Sigmoid colon (tissue), 7 donors: ENCODE data around the gene ENDOG. TPM values are rescaled to one million over a fixed set of nuclear protein-coding genes. Genes with fewer than 3 reads are reported as not detected.
"Not testable (repeated sequence)": the region's sequence is repeated elsewhere in the genome, so short reads cannot be mapped to it uniquely, and the experiment has no call there.

Experiments
- DNase-seq: peaks from one replicate; pipeline ENCODE4 v3.0.0-alpha.2; 2019
- H3K27ac ChIP-seq, 4 donors: fragments of 200-600 bp; sonication (generic); one replicate each; pipeline ENCODE4 v1.5.1; 2016 to 2019; ENCODE audit warnings: mild to moderate bottlenecking in 1 of 4
- H3K27me3 ChIP-seq, 3 donors: fragments of 200-600 bp; sonication (generic); one replicate each; pipeline ENCODE4 v1.5.1; 2019; ENCODE audit warnings: mild to moderate bottlenecking in 1 of 3
- H3K36me3 ChIP-seq, 4 donors: fragments of 200-600 bp; sonication (generic); one replicate each; pipeline ENCODE4 v1.5.1; 2016 to 2019
- H3K4me1 ChIP-seq, 4 donors: fragments of 200-600 bp; sonication (generic); one replicate each; pipeline ENCODE4 v1.5.1; 2017 to 2019
- H3K4me3 ChIP-seq, 4 donors: fragments of 200-600 bp; sonication (generic); one replicate each; pipeline ENCODE4 v1.5.1; 2017 to 2019; ENCODE audit warnings: mild to moderate bottlenecking in 2 of 4, moderate library complexity in 1 of 4
- H3K9me3 ChIP-seq, 4 donors: fragments of 200-600 bp in 3 of 4; sonication (generic) in 3 of 4; one replicate each; pipeline versions ENCODE4 v1.5.1 to v1.6.1; 2013 to 2019
- CTCF ChIP-seq, 4 experiments: fragments of 450-650 bp in 3 of 4; fragments of 200-600 bp in 1 of 4; IDR thresholded peaks; one replicate each; pipeline ENCODE4 v1.5.1; 2016 to 2019; ENCODE audit warnings: antibody characterized with exemption in 4 of 4, mild to moderate bottlenecking in 3 of 4, moderate library complexity in 2 of 4
- EP300 ChIP-seq, 4 donors: sonication (generic); formaldehyde crosslinking; IDR thresholded peaks; one replicate each; pipeline ENCODE4 v1.6.1; 2017; ENCODE audit warnings: antibody characterized with exemption in 4 of 4
- POLR2A ChIP-seq, 2 donors: fragments of 450-650 bp; IDR thresholded peaks; one replicate each; pipeline ENCODE4 v1.6.1; 2016; ENCODE audit warnings: antibody characterized with exemption in 2 of 2, mild to moderate bottlenecking in 2 of 2, moderate library complexity in 2 of 2
- POLR2AphosphoS5 ChIP-seq, 4 donors: sonication (generic); formaldehyde crosslinking; IDR thresholded peaks; one replicate each; pipeline ENCODE4 v1.6.1; 2017; ENCODE audit warnings: antibody characterized with exemption in 4 of 4
- WGBS, 2 donors: extraction: QIAGEN DNeasy Blood & Tissue Kit; methylation state at CpG; one replicate each; pipeline ENCODE4 v1.1.7; 2013; 5-methylcytosine and 5-hydroxymethylcytosine counted together
- intact Hi-C: fragments of 100-400 bp; cut with DNase I; formaldehyde crosslinking; loops from one replicate; pipeline ENCODE4 v1.15.1; 2023
- polyA plus RNA-seq, 3 donors: library from polyadenylated mRNA; stranded (reverse); fragments of 200-250 nt; gene quantifications; one replicate each; pipeline ENCODE4 v1.2.3, GENCODE V29; 2013
- total RNA-seq, 4 donors: library from RNA; depleted of rRNA; stranded (reverse); fragments of >200 nt; gene quantifications; one replicate each; pipeline ENCODE4 v1.1.0, GENCODE V29; 2016
- donor health status: healthy with polysubstance abuse.
- donor health status: Bipolar disorder and iron deficiency.
- donor health status: healthy.

The ENDOG gene
- total and polyA plus RNA-seq, 7 donors = 5.9 to 49.0 (median 15.7) TPM

DNA sequence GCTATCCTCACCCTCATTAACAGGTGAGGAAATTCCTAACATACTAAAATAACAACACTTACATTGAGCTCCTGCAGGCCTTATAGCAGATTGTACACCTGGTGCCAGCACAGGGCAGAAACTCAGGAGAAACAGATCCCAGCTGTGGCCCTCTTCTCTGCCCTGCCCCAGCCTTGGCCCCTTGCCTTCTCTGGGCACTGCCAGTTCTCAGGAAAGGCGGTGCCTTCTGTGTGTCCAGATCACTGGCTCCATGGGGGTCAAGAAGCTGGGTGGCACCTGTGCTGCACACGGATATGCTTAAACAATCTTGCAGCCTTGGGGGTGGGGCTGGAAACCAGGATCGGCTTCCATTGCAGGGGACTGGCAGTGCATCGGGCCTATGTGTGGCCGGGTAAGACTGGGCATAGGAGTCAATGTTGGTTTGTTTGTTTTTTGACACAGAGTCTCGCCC, 44.1 kb downstream of the ENDOG start:
- Histone ChIP-seq H3K4me1 (no peaks in the 10 kb centered on the region), H3K27ac (no peak overlapping the region), H3K4me3 (no peak overlapping the region), H3K27me3 (no peaks in the 10 kb centered on the region), H3K36me3 (no peaks in the 10 kb centered on the region), H3K9me3 (no peaks in the 10 kb centered on the region)
- 22 to 70% methylated on average over 6 of the region's 6 CpGs for WGBS, 2 donors
- intact Hi-C loops = no loop called here
- no peak for DNase-seq
- TF ChIP-seq POLR2A (IDR thresholded peaks at IDR 0.05) (no peak), CTCF (IDR thresholded peaks at IDR 0.05) (no peak), POLR2AphosphoS5 (IDR thresholded peaks at IDR 0.05) (no peak), EP300 (IDR thresholded peaks at IDR 0.05) (no peak)

- no peak overlapping the region for H3K4me3 ChIP-seq
- H3K27ac ChIP-seq = no peak overlapping the region
- H3K9me3 ChIP-seq = no peaks in the 10 kb centered on the region
- peak; percentile 88 for DNase-seq
- no peaks in the 10 kb centered on the region for H3K4me1 ChIP-seq
- TF ChIP-seq POLR2A (IDR thresholded peaks at IDR 0.05) (no peak), CTCF (IDR thresholded peaks at IDR 0.05) (peak; percentile 85 to 100 (median 94))
- no peaks in the 10 kb centered on the region for H3K27me3 ChIP-seq
- 21 to 26% methylated on average over 10 of the region's 10 CpGs for WGBS, 2 donors
- intact Hi-C loops = loop anchor here (1.0 kb wide), 1 partner anchor 65 kb away; no protein-coding TSS in a partner anchor
- no peaks in the 10 kb centered on the region for H3K36me3 ChIP-seq
Measured at GRCh38 chr9:128863647-128864046, 45.3 kb downstream of the ENDOG start.

DNA sequence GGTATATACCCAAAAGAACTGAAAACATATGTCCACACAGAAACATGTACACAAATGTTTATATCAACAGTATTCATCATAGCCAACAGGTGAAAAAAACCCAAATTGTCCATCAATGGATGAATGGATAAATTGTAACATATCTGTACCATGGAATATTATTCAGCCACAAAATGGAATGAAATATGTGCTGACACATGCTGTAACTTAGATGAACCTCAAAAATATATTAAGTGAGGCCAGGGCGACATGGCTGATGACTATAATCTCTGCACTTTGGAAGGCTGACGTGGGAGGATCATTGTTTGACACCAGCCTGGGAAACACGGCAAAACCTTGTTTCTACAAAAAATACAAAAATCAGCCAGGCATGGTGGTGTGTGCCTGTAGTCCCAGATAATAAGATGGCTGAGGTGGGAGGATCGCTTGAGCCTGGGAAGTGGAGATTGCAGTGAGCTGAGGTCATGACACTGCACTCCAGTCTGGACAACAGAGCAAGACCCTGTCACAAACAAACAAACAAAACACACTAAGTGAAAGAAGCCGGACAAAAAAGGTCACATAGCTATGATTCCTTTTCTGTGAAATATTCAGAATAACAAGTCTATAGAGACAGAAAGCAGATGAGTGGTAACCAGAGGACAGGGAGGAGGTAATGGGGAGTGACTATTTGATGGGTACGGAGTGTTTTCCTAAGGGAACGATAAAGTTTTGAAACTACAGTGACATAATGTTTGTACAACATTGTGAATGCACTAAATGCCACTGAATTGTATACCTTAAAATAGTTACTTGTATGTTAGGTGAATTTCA, 52.0 kb downstream of the ENDOG start:
- no peaks in the 10 kb centered on the region for H3K4me1 ChIP-seq
- H3K4me3 ChIP-seq = no peak overlapping the region
- WGBS, 2 donors = 94% methylated on average over 7 of the region's 7 CpGs
- intact Hi-C loops = no loop called here
- no peaks in the 10 kb centered on the region for H3K36me3 ChIP-seq
- no peaks in the 10 kb centered on the region for H3K27me3 ChIP-seq
- H3K9me3 ChIP-seq = no peaks in the 10 kb centered on the region
- TF ChIP-seq POLR2AphosphoS5 (IDR thresholded peaks at IDR 0.05) (no peak), EP300 (IDR thresholded peaks at IDR 0.05) (no peak), POLR2A (IDR thresholded peaks at IDR 0.05) (no peak), CTCF (IDR thresholded peaks at IDR 0.05) (no peak)
- no peak for DNase-seq
- H3K27ac ChIP-seq = no peak overlapping the region

DNA sequence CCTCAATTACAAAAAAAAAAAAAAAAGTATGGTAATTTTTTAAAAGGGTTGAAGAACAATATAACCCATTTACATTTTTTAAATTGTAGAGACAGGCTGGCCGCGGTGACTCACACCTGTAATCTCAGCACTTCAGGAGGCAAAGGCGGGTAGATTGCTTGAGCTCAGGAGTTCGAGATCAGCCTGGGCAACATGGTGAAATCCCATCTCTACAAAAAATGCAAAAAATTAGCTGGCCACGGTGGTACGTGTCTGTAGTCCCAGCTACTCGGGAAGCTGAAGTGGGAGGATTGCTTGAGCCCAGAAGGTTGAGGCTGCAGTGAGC, 52.6 kb downstream of the ENDOG start:
- intact Hi-C loops, DNase-seq, H3K27ac ChIP-seq, H3K36me3 ChIP-seq, H3K9me3 ChIP-seq, H3K4me1 ChIP-seq, H3K4me3 ChIP-seq, H3K27me3 ChIP-seq: not testable (repeated sequence)
- WGBS, 2 donors = 93 to 95% methylated on average over 7 of the region's 7 CpGs

Other genes starting within 250 kb of the ENDOG start
- gene DYNC2I2, start 161.7 kb upstream of the ENDOG start, total RNA-seq = 10 to 100 TPM; 21.6 to 33.0 (median 27.0) TPM
- gene DYNC2I2, start 161.7 kb upstream of the ENDOG start, polyA plus RNA-seq = 10 to 100 TPM; 39.6 to 87.4 (median 43.9) TPM
- gene SET, start 129.3 kb upstream of the ENDOG start, total RNA-seq = 100 to 1,000 TPM; 182 to 195 (median 187) TPM
- 100 to 1,000 TPM in 2 of 3 donors, 10 to 100 TPM in 1; 77.2 to 172 (median 114) TPM for gene SET, start 129.3 kb upstream of the ENDOG start, polyA plus RNA-seq
- gene PKN3, start 116.0 kb upstream of the ENDOG start, total RNA-seq = 1 to 10 TPM; 1.6 to 5.5 (median 3.1) TPM
- gene PKN3, start 116.0 kb upstream of the ENDOG start, polyA plus RNA-seq = 1 to 10 TPM; 1.6 to 7.2 (median 1.8) TPM
- 10 to 100 TPM; 13.3 to 46.2 (median 15.3) TPM for gene ZDHHC12, start 94.4 kb upstream of the ENDOG start, total RNA-seq
- gene ZDHHC12, start 94.4 kb upstream of the ENDOG start, polyA plus RNA-seq = 100 to 1,000 TPM in 1 of 3 donors, 10 to 100 TPM in 2; 72.6 to 123 (median 73.9) TPM
- gene ZER1, start 46.6 kb upstream of the ENDOG start, total RNA-seq = 10 to 100 TPM; 41.6 to 65.4 (median 51.9) TPM
- gene ZER1, start 46.6 kb upstream of the ENDOG start, polyA plus RNA-seq = 10 to 100 TPM; 30.0 to 37.9 (median 34.8) TPM
- 10 to 100 TPM; 13.0 to 25.8 (median 17.8) TPM for gene TBC1D13, start 31.2 kb upstream of the ENDOG start, total RNA-seq
- gene TBC1D13, start 31.2 kb upstream of the ENDOG start, polyA plus RNA-seq = 10 to 100 TPM in 2 of 3 donors, 1 to 10 TPM in 1; 9.0 to 18.0 (median 10.4) TPM
- gene SPOUT1, start 11.3 kb downstream of the ENDOG start, total RNA-seq = 10 to 100 TPM; 12.1 to 31.6 (median 25.9) TPM
- gene SPOUT1, start 11.3 kb downstream of the ENDOG start, polyA plus RNA-seq = 10 to 100 TPM in 1 of 3 donors, 1 to 10 TPM in 2; 4.8 to 28.1 (median 5.8) TPM
- gene KYAT1, start 63.5 kb downstream of the ENDOG start, total RNA-seq = 1 to 10 TPM; 3.9 to 8.0 (median 5.2) TPM
- 1 to 10 TPM in 1 of 3 donors, under 1 TPM in 2; 0.60 to 4.5 (median 0.92) TPM for gene KYAT1, start 63.5 kb downstream of the ENDOG start, polyA plus RNA-seq
- gene LRRC8A, start 63.6 kb downstream of the ENDOG start, total RNA-seq = 10 to 100 TPM; 26.0 to 59.5 (median 37.4) TPM
- 10 to 100 TPM in 1 of 3 donors, 1 to 10 TPM in 2; 4.8 to 25.2 (median 8.8) TPM for gene LRRC8A, start 63.6 kb downstream of the ENDOG start, polyA plus RNA-seq
- gene PHYHD1, start 102.5 kb downstream of the ENDOG start, total RNA-seq = 10 to 100 TPM; 15.5 to 30.5 (median 20.1) TPM
- 10 to 100 TPM in 1 of 3 donors, 1 to 10 TPM in 2; 1.6 to 13.2 (median 8.1) TPM for gene PHYHD1, start 102.5 kb downstream of the ENDOG start, polyA plus RNA-seq
- gene DOLK, start 129.1 kb downstream of the ENDOG start, total RNA-seq = 10 to 100 TPM in 1 of 4 donors, 1 to 10 TPM in 3; 6.2 to 11.4 (median 9.3) TPM
- 10 to 100 TPM in 1 of 3 donors, 1 to 10 TPM in 2; 2.4 to 11.1 (median 3.5) TPM for gene DOLK, start 129.1 kb downstream of the ENDOG start, polyA plus RNA-seq
- 10 to 100 TPM; 16.6 to 28.8 (median 24.6) TPM for gene NUP188, start 129.2 kb downstream of the ENDOG start, total RNA-seq
- 10 to 100 TPM in 1 of 3 donors, 1 to 10 TPM in 2; 3.7 to 21.3 (median 5.4) TPM for gene NUP188, start 129.2 kb downstream of the ENDOG start, polyA plus RNA-seq
- 10 to 100 TPM; 66.7 to 78.3 (median 72.9) TPM for gene SH3GLB2, start 209.8 kb downstream of the ENDOG start, total RNA-seq
- gene SH3GLB2, start 209.8 kb downstream of the ENDOG start, polyA plus RNA-seq = 100 to 1,000 TPM in 1 of 3 donors, 10 to 100 TPM in 2; 49.7 to 143 (median 62.5) TPM
- 10 to 100 TPM; 18.1 to 30.5 (median 25.1) TPM for gene MIGA2, start 218.1 kb downstream of the ENDOG start, total RNA-seq
- gene MIGA2, start 218.1 kb downstream of the ENDOG start, polyA plus RNA-seq = 10 to 100 TPM in 1 of 3 donors, 1 to 10 TPM in 2; 8.4 to 44.3 (median 9.9) TPM